GM19240 (cell line): ENCODE data around the gene SCP2.
"Not testable (repeated sequence)": the region's sequence is repeated elsewhere in the genome, so short reads cannot be mapped to it uniquely, and the experiment has no call there.

Experiments used
- DNase-seq: peaks from one replicate; pipeline ENCODE4 v3.0.0; 2011; ENCODE audit warnings: low spot score; ENCODE audit not compliant: insufficient read length

SCP2 gene

DNA sequence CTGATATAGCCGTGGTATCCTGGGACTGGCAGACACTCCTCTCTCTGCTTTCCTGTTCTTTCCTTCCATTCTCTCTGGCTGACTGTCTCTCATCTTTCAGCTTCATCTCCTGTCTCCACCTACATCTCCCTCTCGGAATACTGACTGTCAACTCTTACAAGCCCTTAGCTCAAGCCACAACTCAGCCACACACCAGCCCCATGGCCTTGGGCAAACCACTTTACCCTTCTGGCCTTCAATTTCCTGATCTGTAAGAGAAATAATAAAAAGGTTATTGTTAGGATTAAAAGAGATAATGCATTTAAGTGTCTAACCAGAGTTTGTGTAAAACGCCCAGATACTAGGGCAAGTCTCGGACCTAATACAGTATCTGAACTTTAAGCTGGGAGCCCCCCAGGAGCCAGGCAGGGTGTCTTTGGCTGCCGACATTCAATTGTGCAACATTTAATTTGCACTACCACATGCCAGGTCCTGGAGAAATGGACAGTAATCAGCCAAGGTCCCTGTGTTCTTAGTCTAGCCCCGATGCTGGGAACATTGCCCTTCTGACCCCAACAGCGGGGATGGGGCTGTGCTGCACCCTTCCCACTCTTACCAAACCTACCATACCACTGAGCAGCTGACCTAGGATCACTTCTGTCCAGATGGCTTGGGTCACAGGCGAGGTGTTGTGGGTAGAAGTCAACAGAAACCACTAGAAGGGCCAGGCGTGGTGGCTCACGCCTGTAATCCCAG lies 10.7 kb upstream of the SCP2 start:
- no peak for DNase-seq

- no peak for DNase-seq
Measured at GRCh38 chr1:52917156-52917555, 9.9 kb upstream of the SCP2 start.

DNA sequence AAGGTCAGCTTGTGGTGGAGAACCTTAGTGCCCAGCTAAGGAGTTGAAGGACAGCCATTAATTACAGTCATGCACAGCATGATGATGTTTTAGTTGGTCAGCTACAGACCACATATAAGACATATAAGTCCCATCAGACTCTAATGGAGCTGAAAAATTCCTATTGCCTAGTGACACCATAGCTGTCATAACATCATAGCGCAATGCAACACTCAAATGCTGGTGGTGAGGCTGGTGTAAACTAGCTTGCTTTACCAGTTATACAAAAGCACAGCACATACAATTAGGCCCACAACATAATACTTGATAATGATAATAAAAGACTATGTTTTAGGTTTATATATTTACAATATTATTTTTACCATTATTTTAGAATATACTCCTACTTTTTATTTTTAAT lies 9.5 kb upstream of the SCP2 start:
- DNase-seq, result no peak

GRCh38 chr1:52918201-52918600 lies 8.9 kb upstream of the SCP2 start:
- no peak for DNase-seq

DNA sequence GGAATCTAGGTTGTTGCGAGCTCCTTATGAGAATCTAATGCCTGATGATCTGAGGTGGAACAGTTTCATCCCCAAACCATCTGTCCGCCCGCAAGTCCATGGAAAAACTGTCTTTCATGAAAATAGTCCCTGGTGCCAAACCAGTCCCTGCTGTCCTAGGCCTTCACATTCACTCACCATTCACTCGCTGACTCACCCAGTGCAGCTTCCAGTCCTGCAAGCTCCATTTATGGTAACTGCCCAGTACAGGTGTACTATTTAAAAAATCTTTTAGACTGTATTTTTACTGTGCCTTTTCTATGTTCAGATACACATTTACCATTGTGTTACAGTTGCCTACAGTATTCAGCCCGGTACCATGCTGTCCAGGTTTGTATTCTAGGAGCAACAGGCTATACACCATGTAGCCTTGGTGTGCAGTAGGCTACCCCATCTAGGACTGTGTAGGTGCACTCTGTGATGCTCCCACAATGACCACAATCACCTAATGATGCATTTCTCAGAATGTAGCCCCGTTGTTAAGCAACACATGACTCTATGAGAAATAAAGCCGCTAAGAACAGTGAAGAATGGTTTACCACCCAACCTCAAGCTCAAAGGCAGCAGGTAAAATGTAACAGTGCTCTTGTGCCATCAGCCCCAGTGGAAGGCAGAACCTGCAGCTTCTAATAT lies 7.9 kb upstream of the SCP2 start:
- DNase-seq, result no peak

DNA sequence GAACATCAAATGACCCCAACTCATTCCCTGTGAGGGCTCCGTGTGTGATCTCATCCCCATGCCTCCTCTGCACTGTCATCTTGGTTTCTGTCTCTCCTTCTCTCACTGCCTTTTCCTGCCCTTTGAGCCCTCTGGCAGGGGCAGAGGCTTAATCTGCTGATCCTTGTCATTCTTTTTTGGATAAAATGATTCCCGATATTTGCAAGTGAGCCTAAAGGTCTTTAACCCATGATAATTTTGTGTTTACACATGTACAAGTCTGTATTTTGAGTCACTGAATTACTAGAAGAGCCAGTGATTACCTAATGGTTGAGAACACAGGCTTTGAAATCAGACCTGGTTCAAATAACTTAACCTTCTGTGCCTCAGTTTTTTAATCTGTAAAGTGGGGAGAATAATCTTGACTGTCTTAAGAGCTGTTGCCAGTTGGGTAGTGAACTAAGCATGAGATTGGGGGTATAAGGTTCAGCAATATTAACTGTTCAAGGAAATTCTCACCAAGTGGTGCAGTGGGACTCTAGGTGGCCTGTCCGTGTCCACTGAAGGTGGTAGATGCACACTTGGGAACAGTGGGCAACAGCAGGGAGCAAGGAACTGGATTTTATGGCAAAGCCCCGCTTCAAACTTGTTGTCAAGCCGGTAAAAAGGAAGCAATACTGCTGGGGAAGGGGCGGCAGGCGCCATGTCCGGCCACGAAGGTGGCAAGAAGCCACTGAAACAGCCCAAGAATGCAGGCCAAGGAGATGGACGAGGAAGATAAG lies 7.2 kb upstream of the SCP2 start:
- no peak for DNase-seq

DNA sequence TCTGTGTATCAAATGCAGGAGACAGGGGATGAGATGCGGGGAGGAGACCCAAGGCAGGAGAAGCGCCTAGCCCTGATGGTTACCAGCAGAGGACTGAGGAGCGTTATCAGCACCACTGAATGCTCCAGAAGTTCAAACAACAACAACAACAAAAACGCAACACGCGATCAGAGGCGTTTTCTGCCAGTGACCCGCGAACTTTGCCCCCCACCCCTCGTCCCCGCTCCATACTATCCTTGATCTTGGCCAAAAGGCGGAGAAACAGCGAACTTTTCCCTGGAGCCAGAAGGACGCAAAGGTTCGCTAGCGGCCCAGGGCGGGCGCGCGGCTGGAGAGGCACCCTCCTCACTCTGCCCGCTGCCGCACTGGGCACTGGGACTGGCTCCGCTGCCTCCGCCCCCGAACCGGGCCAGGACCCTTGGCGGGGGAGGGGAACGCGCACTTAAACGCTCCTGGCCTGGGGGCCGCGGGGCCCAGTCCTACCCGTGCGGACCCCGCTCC lies 6.2 kb upstream of the SCP2 start:
- DNase-seq, result no peak

GRCh38 chr1:52925571-52926005 lies 1.5 kb upstream of the SCP2 start:
- DNase-seq, result no peak

- DNase-seq, result no peak
Measured at GRCh38 chr1:52926864-52927211, 238 bp upstream of the SCP2 start.

DNA sequence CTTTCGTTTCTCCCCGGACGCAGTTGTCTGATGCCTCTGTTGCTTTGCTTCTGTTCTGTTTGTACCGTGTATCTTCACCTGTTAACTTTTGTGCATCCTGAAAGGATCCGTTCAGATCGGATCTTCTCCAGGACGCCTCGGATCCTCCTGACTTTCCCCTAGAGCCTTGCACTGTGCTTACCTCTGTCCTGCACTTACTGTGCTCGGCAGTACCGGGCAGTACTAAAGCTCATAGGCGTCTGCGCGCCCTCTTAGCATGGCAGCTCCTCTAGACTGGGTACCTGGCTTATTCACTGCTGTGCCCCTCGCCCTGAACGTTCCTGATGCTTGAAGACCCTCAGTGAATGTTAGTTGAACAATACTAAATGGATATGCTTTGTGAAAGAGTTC lies 934 bp downstream of the SCP2 start:
- DNase-seq, result no peak

GRCh38 chr1:52929019-52929418 lies 1.9 kb downstream of the SCP2 start:
- DNase-seq, result no peak

DNA sequence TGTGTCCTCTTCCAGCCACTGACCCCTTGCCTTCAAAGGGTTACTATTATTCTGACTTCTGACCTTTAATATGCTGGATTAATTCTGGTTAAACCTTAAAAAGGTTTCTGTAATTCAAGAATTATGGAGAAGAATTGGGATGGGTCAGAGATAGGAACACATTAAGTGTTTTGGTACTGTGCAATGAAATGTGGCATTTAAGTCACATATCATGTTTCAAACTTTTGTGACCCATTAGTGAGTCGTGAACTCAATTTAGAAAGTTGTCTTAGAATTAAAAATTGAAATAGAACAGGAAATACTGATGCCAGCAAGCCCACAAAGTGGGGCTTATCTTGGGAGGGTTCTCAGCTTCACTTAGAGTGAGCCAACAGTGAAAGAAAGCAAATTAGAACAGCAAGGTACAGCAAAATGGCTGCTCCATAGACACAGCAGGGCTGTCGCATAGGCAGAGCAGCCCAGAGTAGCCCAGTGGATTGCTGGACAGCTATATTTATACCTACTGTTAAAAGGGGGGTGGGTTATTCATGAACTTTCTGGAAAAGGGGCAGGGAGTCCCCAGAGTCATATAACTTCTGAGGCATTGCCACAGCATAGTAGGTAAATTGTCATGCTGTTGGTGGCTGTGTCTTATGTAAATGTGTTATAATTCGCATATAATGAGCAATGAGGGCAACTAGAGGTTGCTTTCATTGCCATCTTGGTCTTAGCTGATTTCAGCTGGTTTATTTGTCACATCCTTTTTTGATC lies 10.5 kb downstream of the SCP2 start:
- no peak for DNase-seq

- DNase-seq, result no peak
Measured at GRCh38 chr1:52938183-52938451, 11.0 kb downstream of the SCP2 start.

GRCh38 chr1:52943876-52944416 lies 16.9 kb downstream of the SCP2 start:
- DNase-seq, result no peak

GRCh38 chr1:52944566-52944965 lies 17.5 kb downstream of the SCP2 start:
- DNase-seq, result no peak

DNA sequence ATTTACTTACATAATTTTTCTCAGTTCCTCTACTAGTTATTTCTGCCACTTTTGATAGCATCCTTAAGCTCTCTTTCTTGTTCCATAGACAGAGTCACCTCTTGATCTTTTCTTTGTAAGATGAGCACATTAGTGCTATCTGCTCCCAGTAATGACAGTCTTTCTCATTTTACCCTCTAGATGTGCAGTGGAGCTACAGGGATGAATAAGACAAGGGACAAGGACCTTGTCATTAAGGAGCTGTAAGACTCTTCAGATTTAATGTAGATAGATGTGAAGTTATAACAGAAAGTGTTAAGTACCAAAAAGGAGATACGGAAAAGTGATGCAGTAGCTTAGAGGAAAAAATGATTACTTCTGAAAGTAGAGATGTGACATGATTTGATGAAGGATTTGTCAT lies 20.4 kb downstream of the SCP2 start:
- DNase-seq, result no peak

DNA sequence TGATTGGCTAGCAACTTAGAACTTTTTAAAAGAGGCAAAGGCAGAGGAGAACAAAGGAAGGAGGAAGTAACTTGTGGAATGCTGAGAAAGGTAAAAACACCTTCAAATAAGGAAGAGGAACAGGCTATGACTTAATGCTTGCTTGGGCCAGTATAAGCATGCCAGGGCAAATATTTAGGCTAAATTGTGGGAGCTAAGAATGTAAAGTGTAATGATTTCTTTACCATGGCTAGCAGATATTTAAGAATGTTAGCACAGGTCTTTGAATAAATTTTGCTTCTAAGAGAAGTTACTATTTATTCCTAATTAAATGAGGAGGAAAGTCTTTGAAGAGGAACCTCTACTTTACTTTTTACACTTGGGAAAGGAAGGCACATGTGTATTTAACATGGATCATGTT lies 22.5 kb downstream of the SCP2 start:
- not testable (repeated sequence) for DNase-seq

GRCh38 chr1:52952112-52952511 lies 25.0 kb downstream of the SCP2 start:
- no peak for DNase-seq

DNA sequence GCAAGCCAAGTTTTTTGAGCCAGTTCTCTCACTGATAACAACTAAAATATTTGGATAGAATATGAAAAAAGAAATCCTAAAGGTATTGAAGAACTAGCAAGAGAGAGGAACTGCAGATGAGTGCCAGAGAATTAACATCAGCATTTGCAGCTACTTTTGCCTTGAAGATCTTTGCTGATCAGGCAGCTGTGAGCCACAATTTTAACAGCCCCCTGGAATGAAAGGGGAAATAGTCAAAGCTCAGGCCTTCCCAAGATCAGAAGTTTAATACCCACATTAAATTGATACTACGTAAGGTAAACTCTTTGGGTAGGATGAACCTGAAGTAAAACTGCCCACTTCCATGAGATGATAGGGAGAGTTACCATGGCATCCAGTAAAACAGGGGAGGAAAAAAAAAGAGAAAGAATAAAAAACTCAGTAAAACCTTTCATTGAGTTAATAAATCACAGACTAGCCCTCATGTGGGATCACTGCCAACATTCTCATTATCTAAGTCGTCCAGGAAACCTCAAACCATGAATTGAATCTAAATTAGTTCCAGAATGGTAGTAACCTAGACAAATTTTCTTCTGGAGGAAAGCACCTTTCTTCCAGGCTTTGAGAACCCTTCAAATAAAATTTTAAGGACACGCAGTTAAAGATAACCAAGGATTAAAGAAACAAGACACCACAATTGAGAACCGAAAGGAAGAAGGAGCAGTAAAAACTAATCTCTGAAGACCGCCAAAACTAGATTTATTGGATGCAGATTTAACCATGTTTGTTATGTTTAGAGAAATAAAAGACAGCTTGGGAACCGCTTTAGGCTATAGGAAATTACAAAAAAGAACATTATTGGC lies 28.3 kb downstream of the SCP2 start:
- no peak for DNase-seq

DNA sequence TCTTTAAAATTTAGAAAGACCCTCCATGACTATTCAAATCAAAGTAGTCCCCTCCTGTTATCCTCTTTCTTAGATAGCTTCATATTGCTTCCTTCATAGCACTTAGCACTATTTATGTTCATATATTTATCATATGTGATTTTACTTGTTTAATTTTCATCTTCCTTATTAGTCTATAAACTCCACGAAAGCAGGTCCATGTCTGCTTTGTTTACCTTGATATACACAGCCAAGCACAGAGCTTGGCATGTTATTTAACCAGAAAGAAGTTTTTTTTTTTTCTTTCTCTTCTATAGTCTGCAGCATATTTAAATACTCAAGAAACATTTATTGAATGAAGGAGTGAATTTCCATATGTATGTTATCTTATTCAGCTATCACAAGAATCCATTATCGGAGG lies 36.0 kb downstream of the SCP2 start:
- DNase-seq, result no peak

DNA sequence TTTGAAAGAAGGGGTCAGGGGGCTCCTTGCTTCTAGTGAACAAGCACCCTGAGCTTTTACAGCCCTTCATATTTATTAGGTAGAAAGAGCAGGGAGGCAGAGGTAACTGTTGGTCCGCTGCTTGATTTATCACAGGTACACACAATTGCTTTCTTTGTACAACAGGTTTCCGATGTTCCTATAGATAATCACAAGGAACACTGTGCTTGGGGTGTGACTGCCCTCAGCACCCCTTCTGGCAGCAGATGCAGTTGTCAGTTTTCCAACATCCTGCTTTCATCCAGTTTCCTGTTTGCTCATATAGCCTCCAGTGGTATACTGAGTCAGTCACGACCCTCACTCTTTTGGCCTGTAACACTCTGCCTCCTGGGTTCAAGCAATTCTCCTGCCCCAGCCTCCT lies 40.6 kb downstream of the SCP2 start:
- DNase-seq, result no peak
